NCI-H446 treated with DMSO at 0.1 percent for 48 hours (cell line): Measurements from ENCODE around the gene NOTCH2.

ENCODE experiments used
- DNase-seq: peaks from one replicate; lab custom pipeline; 2025; lab: John Stamatoyannopoulos, UW

Gene NOTCH2

GRCh38 chr1:119874186-119874585, 195.3 kb downstream of the NOTCH2 start:
- DNase-seq: no peak

- DNase-seq: no peak
Observed at GRCh38 chr1:119873135-119874015, 196.1 kb downstream of the NOTCH2 start.

- no peak for DNase-seq
Observed at GRCh38 chr1:119871881-119872280, 197.6 kb downstream of the NOTCH2 start.

- no peak for DNase-seq
Observed at GRCh38 chr1:119870917-119871596, 198.4 kb downstream of the NOTCH2 start.

DNA sequence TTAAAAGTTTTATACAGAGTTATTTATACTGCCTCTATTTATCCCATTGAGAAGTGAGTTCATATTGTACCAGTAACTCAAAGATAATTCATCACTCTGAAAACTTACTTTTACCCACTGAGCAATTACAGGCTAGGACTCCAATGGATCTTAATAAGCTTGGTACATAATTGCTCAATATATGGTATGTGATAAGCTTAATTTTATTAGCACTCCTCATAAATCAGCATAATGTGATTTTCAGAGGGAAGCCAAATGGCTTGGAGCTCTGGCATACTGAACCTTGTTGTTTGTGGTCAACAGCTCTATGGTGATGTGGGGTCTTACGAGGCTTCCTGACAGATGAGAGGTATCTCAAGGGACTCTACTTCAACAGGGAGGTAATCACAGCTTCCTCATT, 199.5 kb downstream of the NOTCH2 start:
- no peak for DNase-seq

- no peak for DNase-seq
Observed at GRCh38 chr1:119868176-119868575, 201.3 kb downstream of the NOTCH2 start.

DNA sequence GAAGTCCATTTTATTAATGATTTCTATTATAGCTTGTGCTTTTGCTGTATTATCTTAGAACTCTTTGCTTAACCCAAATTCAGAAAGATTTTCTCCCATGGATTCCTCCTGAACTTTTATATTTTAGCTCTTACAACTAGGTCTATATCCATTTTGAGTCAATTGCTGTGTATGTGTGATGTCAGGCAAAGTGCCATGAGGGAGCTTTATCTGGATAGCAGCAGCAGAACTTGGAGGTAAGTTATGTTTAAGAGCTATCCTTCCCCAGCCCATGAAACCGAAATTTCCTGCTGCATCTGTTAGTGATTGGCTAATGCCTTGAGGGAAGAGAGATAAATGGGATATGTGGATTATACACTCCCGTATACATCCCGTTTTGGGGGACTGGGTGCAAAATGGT, 203.0 kb downstream of the NOTCH2 start:
- DNase-seq: no peak

DNA sequence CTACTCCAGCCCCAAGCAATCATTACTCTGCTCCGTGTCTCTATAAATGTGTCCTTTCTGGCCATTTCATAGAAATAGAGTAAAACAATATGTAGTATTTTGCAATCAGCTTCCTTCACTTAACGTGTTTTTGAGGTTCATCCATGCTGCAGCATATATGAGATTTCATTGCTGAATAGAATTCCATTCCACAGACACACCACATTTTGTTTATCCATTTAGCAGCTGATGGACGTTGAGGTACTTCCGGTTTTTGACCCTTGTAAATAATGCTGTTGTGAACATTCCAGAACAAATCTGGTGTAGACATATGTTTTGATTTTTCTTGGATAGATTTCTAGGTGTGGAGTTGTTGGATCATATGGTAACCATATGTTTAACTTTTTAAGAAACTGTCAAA, 203.8 kb downstream of the NOTCH2 start:
- no peak for DNase-seq

GRCh38 chr1:119862276-119862675, 207.2 kb downstream of the NOTCH2 start:
- DNase-seq: no peak
